Activated naive CD4-positive, alpha-beta T cell treated with anti-CD3 and anti-CD28 coated beads for 36 hours (primary cell): Measurements from ENCODE around the gene JAG1. TPM values are rescaled to one million over a fixed set of nuclear protein-coding genes. Genes with fewer than 3 reads are reported as not detected.

ENCODE experiments used
- CTCF ChIA-PET: fragments of 350-600 bp; sonication (Branson Sonifier 250); formaldehyde crosslinking; loops from one replicate; lab custom pipeline; 2021; ENCODE audit warnings: antibody characterized with exemption; lab: Charles Lee
- DNase-seq: peaks from one replicate; pipeline ENCODE4 v3.0.0-alpha.2; 2020
- H3K27ac Mint-ChIP-seq: one replicate; pipeline ENCODE4 v1.8.0; 2021; ENCODE audit warnings: mild to moderate bottlenecking, mixed read lengths
- H3K27me3 Mint-ChIP-seq: one replicate; pipeline ENCODE4 v1.8.0; 2021; ENCODE audit warnings: low read depth, mixed read lengths
- H3K36me3 Mint-ChIP-seq: one replicate; pipeline ENCODE4 v1.8.0; 2021; ENCODE audit warnings: low read depth, mixed read lengths
- H3K4me1 Mint-ChIP-seq: one replicate; pipeline ENCODE4 v1.8.0; 2021; ENCODE audit warnings: low read depth, mixed read lengths
- H3K4me3 Mint-ChIP-seq: one replicate; pipeline ENCODE4 v1.8.0; 2021; ENCODE audit warnings: mild to moderate bottlenecking, moderate library complexity, mixed read lengths
- H3K9me3 Mint-ChIP-seq: one replicate; pipeline ENCODE4 v1.8.0; 2021; ENCODE audit warnings: mixed read lengths
- intact Hi-C: fragments of 100-400 bp; cut with micrococcal nuclease; formaldehyde crosslinking; loops from one replicate; pipeline ENCODE4 v1.15.1; 2023
- total RNA-seq, 2 experiments: library from RNA; stranded (reverse); gene quantifications; one replicate each; pipeline ENCODE4 v1.2.3, GENCODE V29; 2021

JAG1 gene
- total RNA-seq, 2 experiments from 2014 or later = 0.25 to 0.41 TPM

DNA sequence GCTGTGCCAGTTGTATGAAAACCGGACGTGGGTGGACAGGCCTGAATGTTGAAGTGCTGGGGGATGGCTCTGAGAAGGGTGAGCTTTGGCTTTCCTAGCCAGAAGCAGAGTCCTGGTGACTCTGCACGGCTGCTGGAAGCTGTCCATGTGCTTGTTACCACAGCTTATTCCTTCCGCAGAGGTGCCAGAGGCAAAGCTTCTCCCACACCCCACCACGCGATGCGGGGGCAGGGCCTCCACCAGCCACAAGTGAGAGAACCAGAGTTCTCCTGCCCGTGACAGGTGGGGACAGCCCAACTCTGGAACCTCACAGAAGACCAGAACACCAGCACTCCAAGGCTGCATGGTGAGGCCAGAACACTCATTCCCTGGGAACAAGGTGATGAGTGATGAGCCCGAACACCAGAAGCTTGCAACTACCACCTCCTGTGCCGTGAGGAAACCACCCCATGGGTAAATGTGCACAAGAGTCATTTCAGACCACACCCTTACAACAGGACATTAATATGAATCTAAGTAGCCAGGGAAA lies 36.7 kb downstream of the JAG1 start:
- Mint-ChIP-seq H3K4me1 (peaks cover 5% of the 10 kb centered on the region), H3K9me3 (no peaks in the 10 kb centered on the region)
- intact Hi-C loops = no loop called here

DNA sequence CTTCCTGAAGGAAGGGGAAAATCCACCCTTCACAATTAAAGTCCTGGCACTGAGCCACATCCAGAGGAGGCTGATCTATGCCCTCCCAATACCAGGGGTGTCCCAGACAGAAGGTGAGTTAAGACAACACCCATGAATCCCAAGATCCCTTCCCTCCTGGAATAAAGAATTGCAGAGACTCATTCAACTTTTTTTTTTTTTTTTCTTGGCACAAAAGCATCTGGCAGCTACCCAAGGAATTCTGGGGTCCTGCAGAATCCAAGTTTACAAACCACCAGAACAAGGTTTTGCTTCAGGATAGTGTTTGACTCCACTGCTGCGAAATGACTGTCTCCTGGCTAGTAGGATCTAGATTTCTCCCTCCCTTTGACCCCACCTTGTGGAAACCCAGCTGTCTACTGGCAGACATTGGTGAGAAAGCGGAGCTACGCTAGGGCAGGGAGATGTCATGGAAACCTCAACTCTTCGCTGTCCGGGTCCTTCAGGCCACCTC lies 37.4 kb downstream of the JAG1 start:
- CTCF ChIA-PET = interaction anchor here (0.6 to 0.7 kb wide), 2 partner anchors 25 to 615 kb away, joined by 3 read pairs; no protein-coding TSS in a partner anchor
- Mint-ChIP-seq H3K4me1 (peaks cover 5% of the 10 kb centered on the region), H3K27ac (no peak overlapping the region), H3K9me3 (no peaks in the 10 kb centered on the region), H3K27me3 (no peaks in the 10 kb centered on the region), H3K4me3 (no peak overlapping the region), H3K36me3 (no peaks in the 10 kb centered on the region)
- intact Hi-C loops = no loop called here
- DNase-seq = no peak

More for the DNA sequence above, 36.7 kb downstream of the JAG1 start:
- no peaks in the 10 kb centered on the region for H3K36me3 Mint-ChIP-seq
- no peak overlapping the region for H3K4me3 Mint-ChIP-seq
- no peaks in the 10 kb centered on the region for H3K27me3 Mint-ChIP-seq
- no peak overlapping the region for H3K27ac Mint-ChIP-seq
- no peak for DNase-seq
- CTCF ChIA-PET = interaction anchor here (0.7 kb wide), 1 partner anchor 26 kb away, joined by 3 read pairs; no protein-coding TSS in a partner anchor

DNA sequence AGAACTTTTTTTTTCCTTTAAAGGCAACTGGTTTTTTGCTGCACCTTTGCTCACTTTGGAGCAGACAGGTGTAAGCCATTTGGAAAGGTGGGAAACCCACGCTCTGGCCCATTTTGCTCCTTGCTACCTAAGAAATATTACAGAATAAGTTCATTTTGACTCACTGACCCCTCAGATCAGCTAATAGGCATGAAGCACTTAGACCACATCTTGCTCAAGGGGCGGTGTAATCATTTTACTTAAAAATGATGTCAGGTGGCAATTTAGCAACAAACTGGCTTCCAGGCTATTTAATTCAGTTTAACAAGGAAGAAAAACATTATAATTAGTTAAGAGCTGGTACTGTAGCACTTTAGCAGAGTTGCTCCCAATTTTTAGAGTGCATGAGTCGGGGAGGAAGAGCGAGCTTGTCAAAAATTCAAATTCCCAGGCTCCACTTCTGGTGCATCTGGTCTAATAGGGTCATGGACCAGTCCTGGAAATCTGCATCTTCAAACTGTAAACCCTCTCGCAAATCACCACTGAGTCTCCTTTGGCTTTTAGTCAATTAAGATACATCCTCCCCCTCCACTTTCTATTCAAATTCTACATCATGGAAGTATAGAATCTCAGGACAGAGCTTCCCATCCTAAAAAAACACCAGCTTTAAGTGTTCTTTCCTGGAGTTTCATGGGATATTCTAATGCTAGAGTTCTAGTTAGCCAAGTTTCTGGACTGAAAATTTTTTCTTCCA lies 38.2 kb downstream of the JAG1 start:
- no peak overlapping the region for H3K27ac Mint-ChIP-seq
- intact Hi-C loops = no loop called here
- CTCF ChIA-PET = no interaction called here

DNA sequence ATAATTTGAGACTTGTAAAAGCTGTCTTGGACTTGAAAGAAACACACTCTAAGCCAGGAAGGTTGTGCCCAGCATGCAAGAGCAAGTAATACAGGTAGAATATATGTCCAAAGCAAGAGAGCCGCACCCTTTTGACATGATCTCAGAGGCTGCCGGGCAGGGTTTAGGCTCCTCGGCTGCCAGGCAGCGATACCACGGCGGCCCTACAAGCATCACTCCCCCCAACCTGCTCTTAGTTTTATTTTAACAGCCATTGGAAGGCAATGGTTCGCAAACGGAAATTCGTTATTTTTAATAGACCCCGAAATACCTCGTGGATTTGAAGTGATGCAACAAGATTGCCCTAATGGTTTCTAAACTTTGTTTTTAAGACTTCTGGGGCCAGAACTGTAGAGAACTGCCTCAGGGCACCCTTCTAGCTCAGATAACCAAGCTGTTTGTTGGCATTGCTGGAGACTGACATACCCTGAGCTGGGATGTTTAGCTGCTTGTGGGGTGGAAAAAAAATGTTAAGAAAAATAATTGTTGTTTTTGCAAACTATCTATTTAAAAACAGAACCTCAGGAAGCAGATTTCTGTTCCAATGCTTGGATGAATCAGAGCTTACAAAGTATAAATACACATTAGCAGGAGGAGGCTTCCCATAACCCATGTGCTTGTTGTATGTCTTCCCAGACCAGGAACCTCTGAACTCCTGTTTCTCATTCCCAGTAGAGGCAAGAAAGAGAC lies 39.0 kb downstream of the JAG1 start:
- CTCF ChIA-PET = interaction anchor here (0.5 kb wide), 1 partner anchor 95 kb away, joined by 5 read pairs; no protein-coding TSS in a partner anchor
- Mint-ChIP-seq H3K27ac (no peak overlapping the region), H3K27me3 (no peaks in the 10 kb centered on the region), H3K36me3 (no peaks in the 10 kb centered on the region), H3K4me1 (peaks cover 5% of the 10 kb centered on the region), H3K4me3 (no peak overlapping the region), H3K9me3 (no peaks in the 10 kb centered on the region)
- intact Hi-C loops = no loop called here
- DNase-seq = no peak

More for the DNA sequence above, 38.2 kb downstream of the JAG1 start:
- Mint-ChIP-seq H3K4me3 (no peak overlapping the region), H3K4me1 (peaks cover 5% of the 10 kb centered on the region), H3K9me3 (no peaks in the 10 kb centered on the region), H3K36me3 (no peaks in the 10 kb centered on the region), H3K27me3 (no peaks in the 10 kb centered on the region)
- no peak for DNase-seq

DNA sequence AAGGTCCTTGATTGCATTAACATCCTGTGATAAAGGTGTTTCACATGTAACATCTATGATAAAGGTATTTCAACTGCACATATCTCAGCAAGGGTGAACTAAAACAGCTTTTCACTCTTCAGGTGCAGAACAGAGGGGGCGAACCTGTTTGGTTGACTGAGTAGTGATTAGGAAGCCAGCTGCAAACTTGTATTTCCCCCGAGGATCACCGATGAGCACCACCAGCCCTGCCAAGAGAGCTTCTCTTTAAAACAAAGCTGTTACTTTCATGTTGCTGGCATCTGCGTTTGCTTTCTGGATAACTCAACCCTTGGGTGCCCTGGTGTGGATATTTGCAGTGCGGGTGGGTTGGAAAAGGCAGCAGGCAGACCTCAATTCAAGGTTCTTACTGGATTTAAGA lies 39.6 kb downstream of the JAG1 start:
- intact Hi-C loops = no loop called here
- no peaks in the 10 kb centered on the region for H3K36me3 Mint-ChIP-seq
- no peaks in the 10 kb centered on the region for H3K9me3 Mint-ChIP-seq
- H3K4me3 Mint-ChIP-seq = no peak overlapping the region
- H3K27me3 Mint-ChIP-seq = no peaks in the 10 kb centered on the region
- DNase-seq = no peak
- peaks cover 5% of the 10 kb centered on the region for H3K4me1 Mint-ChIP-seq
- no peak overlapping the region for H3K27ac Mint-ChIP-seq
- CTCF ChIA-PET = no interaction called here

DNA sequence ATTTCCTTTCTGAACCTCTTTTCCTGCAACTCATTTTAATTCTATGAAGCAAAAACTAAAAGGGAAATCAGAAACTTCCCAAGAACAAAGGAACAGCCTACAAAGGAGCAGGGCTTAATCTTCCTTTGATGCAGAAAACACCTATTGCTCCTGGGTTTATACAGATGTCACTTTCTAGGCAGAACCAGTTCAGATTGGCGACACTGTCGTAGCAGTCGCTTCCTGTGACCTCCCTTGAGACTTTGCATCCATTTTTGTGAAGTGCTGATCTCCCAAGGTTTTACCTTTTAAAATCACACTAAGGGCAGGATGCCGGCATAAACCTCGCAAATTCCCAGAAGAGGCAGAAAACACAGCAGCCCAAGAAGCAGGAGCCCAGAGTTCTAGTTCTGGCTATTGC lies 40.1 kb downstream of the JAG1 start:
- no peak overlapping the region for H3K4me3 Mint-ChIP-seq
- no peaks in the 10 kb centered on the region for H3K27me3 Mint-ChIP-seq
- no peak for DNase-seq
- no peak overlapping the region for H3K27ac Mint-ChIP-seq
- H3K9me3 Mint-ChIP-seq = no peaks in the 10 kb centered on the region
- H3K4me1 Mint-ChIP-seq = peaks cover 5% of the 10 kb centered on the region
- H3K36me3 Mint-ChIP-seq = no peaks in the 10 kb centered on the region
- intact Hi-C loops = no loop called here
- CTCF ChIA-PET = no interaction called here

DNA sequence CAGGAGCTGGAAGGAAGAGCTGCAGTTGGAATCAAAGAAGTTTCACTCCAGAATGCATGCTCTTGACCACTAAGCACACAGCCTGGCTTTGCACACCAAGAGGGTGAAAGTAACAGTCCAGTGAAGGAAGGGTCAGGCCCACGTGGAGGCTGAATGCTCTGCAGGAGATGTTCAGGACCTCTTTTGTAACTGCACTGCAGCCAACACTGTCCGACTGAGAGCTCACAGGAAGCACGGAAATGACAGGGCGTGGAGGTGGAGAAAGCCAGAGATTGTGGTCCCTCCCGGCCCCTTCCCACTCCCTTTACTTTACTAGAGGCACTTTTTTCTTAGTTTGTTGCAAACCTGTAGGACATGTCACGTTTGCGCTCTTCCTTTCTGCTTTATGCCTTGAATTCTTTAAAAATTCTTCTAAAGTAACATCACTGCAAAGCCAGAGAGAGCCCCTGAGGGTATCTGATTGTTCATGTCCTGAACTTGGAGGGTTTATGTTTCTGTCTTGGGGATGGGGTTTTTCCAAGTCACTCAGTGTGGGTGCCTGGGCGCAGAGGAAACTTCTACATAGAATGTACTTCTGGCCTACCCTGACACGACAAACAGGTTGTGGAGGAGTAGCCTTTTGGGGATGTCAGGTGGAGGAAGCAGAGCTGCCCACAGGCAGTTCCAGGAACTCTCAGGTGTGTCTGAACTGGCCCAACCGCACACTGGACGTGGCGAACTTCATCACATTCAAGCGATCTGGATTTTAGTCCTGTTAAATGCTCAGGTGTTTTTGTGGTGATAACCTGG lies 40.9 kb downstream of the JAG1 start:
- H3K27me3 Mint-ChIP-seq = no peaks in the 10 kb centered on the region
- no peaks in the 10 kb centered on the region for H3K36me3 Mint-ChIP-seq
- CTCF ChIA-PET = interaction anchor here (0.5 kb wide), 1 partner anchor 719 kb away, joined by 3 read pairs; no protein-coding TSS in a partner anchor
- H3K9me3 Mint-ChIP-seq = no peaks in the 10 kb centered on the region
- intact Hi-C loops = no loop called here
- DNase-seq = no peak
- H3K4me1 Mint-ChIP-seq = peaks cover 5% of the 10 kb centered on the region
- H3K27ac Mint-ChIP-seq = no peak overlapping the region
- H3K4me3 Mint-ChIP-seq = no peak overlapping the region

DNA sequence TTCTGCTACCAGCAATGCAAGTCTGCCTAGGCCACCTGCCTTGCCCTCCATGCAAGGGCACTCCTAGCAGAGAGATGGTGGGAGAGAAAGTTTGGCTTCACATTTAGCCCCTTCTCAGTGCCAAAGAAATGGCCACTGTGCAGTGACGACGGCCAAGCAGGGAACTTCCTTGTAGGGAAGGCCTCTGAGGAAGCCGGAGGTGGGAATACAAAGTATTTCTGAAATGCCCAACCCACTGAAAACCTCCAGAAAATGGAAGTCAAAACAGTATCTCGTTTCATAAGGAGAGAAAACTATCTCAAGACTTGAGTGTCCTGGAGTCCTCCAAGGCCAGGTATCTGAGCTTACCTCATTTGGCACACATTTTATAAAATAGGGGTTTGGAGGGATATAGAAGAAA lies 42.7 kb downstream of the JAG1 start:
- no peaks in the 10 kb centered on the region for H3K9me3 Mint-ChIP-seq
- CTCF ChIA-PET = interaction anchor here (0.5 to 1.3 kb wide), 3 partner anchors 10 to 203 kb away, joined by 3 read pairs; no protein-coding TSS in a partner anchor

DNA sequence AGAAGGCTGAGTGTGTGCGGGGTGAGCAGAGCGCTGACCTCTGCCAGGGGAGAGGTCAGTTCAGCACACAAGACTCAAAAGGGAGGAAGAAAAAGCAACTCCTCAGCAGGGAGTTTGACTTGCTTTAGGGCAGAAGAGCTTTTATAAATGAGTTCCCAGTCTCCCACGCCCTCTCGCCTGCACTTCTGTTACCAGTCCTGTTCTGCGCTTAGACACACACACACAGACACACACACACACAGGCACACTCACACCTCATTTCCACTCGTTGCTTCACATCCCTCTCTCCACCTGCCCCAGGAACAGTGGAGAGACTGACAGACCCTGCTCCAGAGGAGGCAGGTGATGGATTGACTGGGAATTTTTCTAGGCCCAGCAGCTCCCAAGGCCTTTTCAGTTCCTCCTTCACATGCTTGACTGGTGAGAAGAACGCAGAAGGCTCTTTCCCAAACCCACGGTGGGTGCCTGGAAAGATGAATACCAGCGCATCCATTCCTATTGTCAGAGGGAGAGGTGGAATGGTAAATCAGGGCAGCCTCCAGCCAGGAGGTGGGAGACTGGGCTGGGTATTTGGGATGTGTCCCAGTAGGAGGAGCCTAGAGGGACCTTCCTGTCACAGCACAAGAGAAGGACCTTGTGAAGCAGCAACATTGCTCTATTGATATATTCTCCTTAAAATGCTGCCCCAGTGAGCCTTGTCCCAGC lies 43.7 kb downstream of the JAG1 start:
- intact Hi-C loops = no loop called here
- CTCF ChIA-PET = interaction anchor here (1.0 kb wide), 1 partner anchor 202 kb away, joined by 3 read pairs; no protein-coding TSS in a partner anchor
- Mint-ChIP-seq H3K36me3 (peaks cover 5% of the 10 kb centered on the region), H3K27me3 (no peaks in the 10 kb centered on the region), H3K9me3 (no peaks in the 10 kb centered on the region), H3K4me3 (no peak overlapping the region), H3K4me1 (peaks cover 5% of the 10 kb centered on the region), H3K27ac (no peak overlapping the region)
- DNase-seq = no peak

More for the DNA sequence above, 42.7 kb downstream of the JAG1 start:
- Mint-ChIP-seq H3K36me3 (peaks cover 2% of the 10 kb centered on the region), H3K4me3 (no peak overlapping the region), H3K4me1 (peaks cover 5% of the 10 kb centered on the region), H3K27ac (no peak overlapping the region), H3K27me3 (no peaks in the 10 kb centered on the region)
- DNase-seq = no peak
- intact Hi-C loops = no loop called here

DNA sequence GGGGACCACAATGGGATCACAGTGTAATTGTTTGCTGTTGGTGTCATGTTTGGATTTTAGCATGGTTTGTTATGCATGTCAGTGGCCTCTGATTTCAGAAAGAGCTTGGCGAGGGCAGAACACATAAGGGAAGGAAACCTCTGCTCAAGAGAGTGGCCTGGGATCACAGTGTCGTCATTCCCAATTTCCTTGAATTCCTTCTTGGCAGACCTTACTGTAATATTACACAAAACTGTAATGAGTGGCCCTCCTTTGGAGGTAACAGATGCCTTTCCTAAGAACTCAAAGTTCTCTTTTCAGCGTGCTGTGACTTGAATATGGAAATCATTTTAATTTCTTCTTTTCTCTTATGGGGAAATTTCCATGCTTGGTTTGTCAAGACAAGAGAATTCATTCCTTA lies 46.9 kb downstream of the JAG1 start:
- Mint-ChIP-seq H3K27me3 (no peaks in the 10 kb centered on the region), H3K4me1 (no peaks in the 10 kb centered on the region), H3K4me3 (no peak overlapping the region), H3K27ac (no peak overlapping the region), H3K36me3 (peaks cover 18% of the 10 kb centered on the region), H3K9me3 (no peaks in the 10 kb centered on the region)
- DNase-seq = no peak
- intact Hi-C loops = no loop called here
- CTCF ChIA-PET = no interaction called here

DNA sequence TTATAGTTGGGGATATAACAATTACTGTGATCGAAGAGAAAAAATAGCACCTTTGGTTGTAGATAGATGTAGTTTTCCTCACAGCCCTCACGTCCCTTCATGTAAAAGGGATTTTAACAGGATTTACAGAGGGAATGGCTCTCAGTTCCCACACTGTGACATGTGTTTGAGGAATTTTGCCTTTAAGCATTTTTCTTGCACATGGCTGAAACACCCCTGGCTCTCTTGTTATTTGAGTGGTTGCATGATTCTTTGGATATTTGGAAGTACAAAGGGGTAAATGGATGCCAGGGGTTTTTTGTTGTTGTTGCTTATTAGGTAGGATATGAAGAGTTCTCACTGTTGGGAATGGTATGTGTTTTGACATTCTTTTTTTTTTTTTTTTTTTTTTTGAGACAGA lies 48.2 kb downstream of the JAG1 start:
- H3K9me3 Mint-ChIP-seq = no peaks in the 10 kb centered on the region
- no peaks in the 10 kb centered on the region for H3K27me3 Mint-ChIP-seq
- H3K27ac Mint-ChIP-seq = no peak overlapping the region
- no peak overlapping the region for H3K4me3 Mint-ChIP-seq
- intact Hi-C loops = no loop called here
- H3K4me1 Mint-ChIP-seq = no peaks in the 10 kb centered on the region
- CTCF ChIA-PET = no interaction called here
- peaks cover 21% of the 10 kb centered on the region for H3K36me3 Mint-ChIP-seq
- DNase-seq = no peak
